Loucy (cell line): ENCODE results near the gene F13A1.

Experiments used
- H2AFZ ChIP-seq: fragments of 200-600 bp; sonication (generic); 2 replicates; pipeline ENCODE4 v1.6.0; 2016; ENCODE audit warnings: antibody characterized with exemption, mild to moderate bottlenecking, low read length, moderate library complexity
- H3F3A ChIP-seq: fragments of 200-600 bp; 2 replicates; pipeline ENCODE4 v1.6.0; 2016; ENCODE audit warnings: antibody characterized with exemption, low read depth, mild to moderate bottlenecking
- H3K27me3 ChIP-seq: fragments of 200-600 bp; sonication (generic); 2 replicates; pipeline ENCODE4 v1.6.1; 2014; ENCODE audit warnings: low read length, mild to moderate bottlenecking; ENCODE audit not compliant: insufficient read depth, poor library complexity, severe bottlenecking
- H3K36me3 ChIP-seq: fragments of 200-600 bp; sonication (generic); 2 replicates; pipeline ENCODE4 v1.6.1; 2016; ENCODE audit warnings: low read length; ENCODE audit not compliant: insufficient read depth
- H3K4me1 ChIP-seq: fragments of 200-600 bp; sonication (generic); 2 replicates; pipeline ENCODE4 v1.5.1; 2014; ENCODE audit warnings: low read length, mild to moderate bottlenecking; ENCODE audit not compliant: insufficient read depth, poor library complexity, severe bottlenecking
- H3K4me2 ChIP-seq: fragments of 200-600 bp; sonication (generic); 2 replicates; pipeline ENCODE4 v1.6.0; 2014; ENCODE audit warnings: antibody characterized with exemption, low read length, low read depth, mild to moderate bottlenecking; ENCODE audit not compliant: poor library complexity, severe bottlenecking
- H3K4me3 ChIP-seq: fragments of 200-600 bp; sonication (generic); 2 replicates; pipeline ENCODE4 v1.5.1; 2014; ENCODE audit warnings: low read length, mild to moderate bottlenecking, mixed read lengths; ENCODE audit not compliant: poor library complexity, severe bottlenecking
- H3K79me2 ChIP-seq: fragments of 200-600 bp; sonication (generic); 2 replicates; pipeline ENCODE4 v1.6.1; 2014; ENCODE audit warnings: low read length; ENCODE audit not compliant: insufficient read depth
- H3K9ac ChIP-seq: fragments of 200-600 bp; sonication (generic); 2 replicates; pipeline ENCODE4 v1.6.0; 2014; ENCODE audit warnings: mild to moderate bottlenecking, low read depth, low read length, moderate library complexity; ENCODE audit not compliant: poor library complexity, severe bottlenecking
- H3K9me2 ChIP-seq: fragments of 200-600 bp; sonication (generic); replicated peaks from 2 replicates; pipeline ENCODE4 v1.6.1; 2016; ENCODE audit warnings: low read depth, low read length, mixed read lengths
- H3K9me3 ChIP-seq: fragments of 200-600 bp; sonication (generic); 2 replicates; pipeline ENCODE4 v1.6.1; 2014; ENCODE audit warnings: mild to moderate bottlenecking, antibody characterized with exemption, low read length, low read depth; ENCODE audit not compliant: insufficient read depth
- H4K20me1 ChIP-seq: fragments of 200-600 bp; sonication (generic); 2 replicates; pipeline ENCODE4 v1.6.0; 2014; ENCODE audit warnings: antibody characterized with exemption, low read length, mild to moderate bottlenecking; ENCODE audit not compliant: insufficient read depth, poor library complexity, severe bottlenecking
- CTCF ChIP-seq: fragments of 200-600 bp; sonication (generic); conservative IDR thresholded peaks from 2 replicates; pipeline ENCODE4 v1.5.1; 2014; ENCODE audit warnings: mild to moderate bottlenecking, antibody characterized with exemption, low read length
- EZH2phosphoT487 ChIP-seq: fragments of 200-600 bp; IDR thresholded peaks from 2 replicates; pipeline ENCODE4 v1.6.1; 2018; ENCODE audit warnings: antibody characterized with exemption, mild to moderate bottlenecking, moderate library complexity, borderline replicate concordance

F13A1 gene

GRCh38 chr6:6320901-6321300, 439 bp upstream of the F13A1 start:
- H3K9me3 ChIP-seq, result no peaks in the 10 kb centered on the region
- peaks cover 49% of the 10 kb centered on the region for H3K27me3 ChIP-seq
- no peaks in the 10 kb centered on the region for H3K9me2 ChIP-seq
- H2AFZ ChIP-seq, result no peak overlapping the region
- H3K36me3 ChIP-seq, result no peaks in the 10 kb centered on the region
- H4K20me1 ChIP-seq, result no peaks in the 10 kb centered on the region
- H3K9ac ChIP-seq, result no peak overlapping the region
- no peaks in the 10 kb centered on the region for H3F3A ChIP-seq
- H3K4me1 ChIP-seq, result peaks cover 12% of the 10 kb centered on the region
- no peaks in the 10 kb centered on the region for H3K79me2 ChIP-seq
- no peak overlapping the region for H3K4me2 ChIP-seq
- no peak overlapping the region for H3K4me3 ChIP-seq
- TF ChIP-seq CTCF (no peak), EZH2phosphoT487 (no peak)

GRCh38 chr6:6317825-6318733, 2.4 kb downstream of the F13A1 start:
- no peaks in the 10 kb centered on the region for H3K36me3 ChIP-seq
- H3K9me3 ChIP-seq, result no peaks in the 10 kb centered on the region
- peaks cover 3% of the 10 kb centered on the region for H3K4me1 ChIP-seq

GRCh38 chr6:6317386-6317785, 3.1 kb downstream of the F13A1 start:
- Histone ChIP-seq H3K4me1 (no peaks in the 10 kb centered on the region), H3K9me2 (no peaks in the 10 kb centered on the region), H3F3A (no peaks in the 10 kb centered on the region), H3K36me3 (no peaks in the 10 kb centered on the region), H2AFZ (no peak overlapping the region), H3K4me2 (no peak overlapping the region), H3K9ac (no peak overlapping the region), H3K4me3 (no peak overlapping the region), H3K27me3 (peaks cover 33% of the 10 kb centered on the region), H3K79me2 (no peaks in the 10 kb centered on the region), H3K9me3 (no peaks in the 10 kb centered on the region), H4K20me1 (no peaks in the 10 kb centered on the region)
- TF ChIP-seq EZH2phosphoT487 (no peak), CTCF (no peak)

More at GRCh38 chr6:6317825-6318733, 2.4 kb downstream of the F13A1 start:
- H2AFZ ChIP-seq, result no peak overlapping the region
- no peaks in the 10 kb centered on the region for H4K20me1 ChIP-seq
- H3K4me3 ChIP-seq, result no peak overlapping the region
- TF ChIP-seq EZH2phosphoT487 (no peak), CTCF (no peak)
- H3K27me3 ChIP-seq, result peaks cover 39% of the 10 kb centered on the region
- no peaks in the 10 kb centered on the region for H3K79me2 ChIP-seq
- H3K4me2 ChIP-seq, result no peak overlapping the region
- H3K9me2 ChIP-seq, result no peaks in the 10 kb centered on the region
- H3F3A ChIP-seq, result no peaks in the 10 kb centered on the region
- H3K9ac ChIP-seq, result no peak overlapping the region
